Large intestine (tissue), 3 donors: ENCODE data around the gene OLR1. TPM values are rescaled to one million over a fixed set of nuclear protein-coding genes. Genes with fewer than 3 reads are reported as not detected.
A peak's percentile ranks its signal among the peaks of the same experiment; 100 is the strongest.

ENCODE experiments used
- DNase-seq, 2 donors: peaks; one replicate each; pipeline versions ENCODE4 v3.0.0 to v3.0.0-alpha.2; 2013
- H3K27ac ChIP-seq: one replicate; pipeline ENCODE4 v1.5.1; 2013; ENCODE audit warnings: low read length
- H3K27me3 ChIP-seq: 2 replicates; pipeline ENCODE4 v1.6.1; 2013; ENCODE audit warnings: low read length; ENCODE audit not compliant: control insufficient read depth, insufficient read depth
- H3K36me3 ChIP-seq: 2 replicates; pipeline ENCODE4 v1.6.1; 2013; ENCODE audit warnings: low read length; ENCODE audit not compliant: control insufficient read depth, insufficient read depth
- H3K4me1 ChIP-seq: one replicate; pipeline ENCODE4 v1.6.1; 2013; ENCODE audit warnings: low read length; ENCODE audit not compliant: control insufficient read depth, insufficient read depth
- H3K4me3 ChIP-seq: one replicate; pipeline ENCODE4 v1.5.1; 2013; ENCODE audit warnings: low read length
- H3K9me3 ChIP-seq: one replicate; pipeline ENCODE4 v1.6.1; 2013; ENCODE audit warnings: mild to moderate bottlenecking, low read depth, low read length, moderate library complexity; ENCODE audit not compliant: control insufficient read depth
- WGBS: methylation state at CpG from one replicate; pipeline ENCODE4 v1.1.5; 2013; ENCODE audit warnings: low lambda C conversion rate; ENCODE audit not compliant: insufficient coverage; 5-methylcytosine and 5-hydroxymethylcytosine counted together
- polyA plus RNA-seq: library from polyadenylated mRNA; unstranded; fragments of 120-200 nt; gene quantifications from one replicate; pipeline ENCODE4 v1.2.1, GENCODE V29; 2013

The OLR1 gene
- polyA plus RNA-seq, 1 donor = 2.6 TPM

- Histone ChIP-seq H3K27ac (peak overlapping the region; percentile 65), H3K9me3 (no peaks in the 10 kb centered on the region), H3K4me3 (peak overlapping the region; percentile 67), H3K4me1 (peaks cover 3% of the 10 kb centered on the region), H3K36me3 (no peaks in the 10 kb centered on the region), H3K27me3 (no peaks in the 10 kb centered on the region)
- 0% methylated on average over 2 of the region's 46 CpGs for WGBS
- peak; percentile 48 to 87 for DNase-seq
Measured at GRCh38 chr12:10153271-10154144, 18.4 kb downstream of the OLR1 start.

GRCh38 chr12:10151621-10152020 is 20.3 kb downstream of the OLR1 start:
- DNase-seq = no peak
- Histone ChIP-seq H3K4me1 (peaks cover 3% of the 10 kb centered on the region), H3K36me3 (no peaks in the 10 kb centered on the region), H3K27me3 (no peaks in the 10 kb centered on the region), H3K27ac (no peak overlapping the region), H3K4me3 (no peak overlapping the region), H3K9me3 (no peaks in the 10 kb centered on the region)
- no CpG with 5 or more reads among the region's 2 CpGs for WGBS

GRCh38 chr12:10147714-10148403 is 24.1 kb downstream of the OLR1 start:
- DNase-seq = no peak
- Histone ChIP-seq H3K36me3 (no peaks in the 10 kb centered on the region), H3K9me3 (no peaks in the 10 kb centered on the region), H3K27me3 (no peaks in the 10 kb centered on the region), H3K4me1 (peaks cover 8% of the 10 kb centered on the region), H3K27ac (no peak overlapping the region), H3K4me3 (no peak overlapping the region)
- WGBS = no CpG with 5 or more reads among the region's 5 CpGs

- Histone ChIP-seq H3K4me1 (peaks cover 9% of the 10 kb centered on the region), H3K27me3 (no peaks in the 10 kb centered on the region), H3K9me3 (no peaks in the 10 kb centered on the region), H3K27ac (peak overlapping the region; percentile 34), H3K36me3 (no peaks in the 10 kb centered on the region), H3K4me3 (no peak overlapping the region)
- no CpG with 5 or more reads among the region's 1 CpG for WGBS
- DNase-seq = peak; percentile 45 to 73
Measured at GRCh38 chr12:10142976-10143589, 28.8 kb downstream of the OLR1 start.

- no peak overlapping the region for H3K27ac ChIP-seq
- no peaks in the 10 kb centered on the region for H3K36me3 ChIP-seq
- no peaks in the 10 kb centered on the region for H3K9me3 ChIP-seq
- H3K4me1 ChIP-seq = peaks cover 9% of the 10 kb centered on the region
- no peak overlapping the region for H3K4me3 ChIP-seq
- 40% methylated on average over 1 of the region's 2 CpGs for whole genome bisulfite sequencing
- DNase-seq = no peak
- H3K27me3 ChIP-seq = no peaks in the 10 kb centered on the region
Measured at GRCh38 chr12:10140001-10140400, 31.9 kb downstream of the OLR1 start.

- Histone ChIP-seq H3K4me1 (no peaks in the 10 kb centered on the region), H3K9me3 (no peaks in the 10 kb centered on the region), H3K27ac (no peak overlapping the region), H3K27me3 (no peaks in the 10 kb centered on the region), H3K4me3 (no peak overlapping the region), H3K36me3 (no peaks in the 10 kb centered on the region)
- no peak for DNase-seq
- WGBS = no CpG with 5 or more reads among the region's 13 CpGs
Measured at GRCh38 chr12:10136637-10137205, 35.2 kb downstream of the OLR1 start.

GRCh38 chr12:10135126-10135525 is 36.8 kb downstream of the OLR1 start:
- no CpG with 5 or more reads among the region's 4 CpGs for whole genome bisulfite sequencing
- H3K27ac ChIP-seq = no peak overlapping the region
- H3K4me3 ChIP-seq = no peak overlapping the region
- no peak for DNase-seq
- H3K27me3 ChIP-seq = no peaks in the 10 kb centered on the region
- no peaks in the 10 kb centered on the region for H3K36me3 ChIP-seq
- no peaks in the 10 kb centered on the region for H3K4me1 ChIP-seq
- no peaks in the 10 kb centered on the region for H3K9me3 ChIP-seq

GRCh38 chr12:10132850-10133370 is 39.0 kb downstream of the OLR1 start:
- H3K27me3 ChIP-seq = no peaks in the 10 kb centered on the region
- WGBS = 69% methylated on average over 3 of the region's 6 CpGs
- no peaks in the 10 kb centered on the region for H3K9me3 ChIP-seq
- H3K4me1 ChIP-seq = no peaks in the 10 kb centered on the region
- no peaks in the 10 kb centered on the region for H3K36me3 ChIP-seq
- no peak overlapping the region for H3K4me3 ChIP-seq
- no peak overlapping the region for H3K27ac ChIP-seq
- DNase-seq = no peak

- Histone ChIP-seq H3K36me3 (no peaks in the 10 kb centered on the region), H3K27me3 (no peaks in the 10 kb centered on the region), H3K4me3 (no peak overlapping the region), H3K9me3 (no peaks in the 10 kb centered on the region), H3K4me1 (no peaks in the 10 kb centered on the region), H3K27ac (no peak overlapping the region)
- WGBS = 83% methylated on average over 2 of the region's 2 CpGs
- DNase-seq = no peak
Measured at GRCh38 chr12:10131111-10131690, 40.7 kb downstream of the OLR1 start.

GRCh38 chr12:10130042-10130441 is 41.9 kb downstream of the OLR1 start, which contains the start of gene CLEC7A:
CLEC7A (minus strand) TSS chr12:10130199; CDS start chr12:10130082, 117 bp downstream.
- Histone ChIP-seq H3K27me3 (no peaks in the 10 kb centered on the region), H3K4me1 (no peaks in the 10 kb centered on the region), H3K9me3 (no peaks in the 10 kb centered on the region), H3K27ac (peak within 1 kb of the TSS; percentile 17), H3K36me3 (no peaks in the 10 kb centered on the region), H3K4me3 (peak within 1 kb of the TSS; percentile 6)
- no peak for DNase-seq
- WGBS = no CpG with 5 or more reads among the region's 1 CpG
